GM23248 (cell line): ENCODE results near the gene GEMIN5. TPM values are rescaled to one million over a fixed set of nuclear protein-coding genes. Genes with fewer than 3 reads are reported as not detected.
A peak's percentile ranks its signal among the peaks of the same experiment; 100 is the strongest.
"Not testable (repeated sequence)": the region's sequence is repeated elsewhere in the genome, so short reads cannot be mapped to it uniquely, and the experiment has no call there.

Experiments
- DNase-seq: peaks from one replicate; pipeline ENCODE4 v3.0.0-alpha.2; 2015
- H2AFZ ChIP-seq: fragments of 200-600 bp; sonication (generic); 2 replicates; pipeline ENCODE4 v1.6.1; 2016; ENCODE audit warnings: antibody characterized with exemption
- H3F3A ChIP-seq: fragments of 200-600 bp; sonication (generic); 2 replicates; pipeline ENCODE4 v1.6.1; 2016; ENCODE audit warnings: mild to moderate bottlenecking, antibody characterized with exemption, mixed run types; ENCODE audit not compliant: insufficient read depth
- H3K27ac ChIP-seq: fragments of 200-600 bp; sonication (generic); 2 replicates; pipeline ENCODE4 v1.5.1; 2016; ENCODE audit warnings: mild to moderate bottlenecking
- H3K27me3 ChIP-seq: fragments of 200-600 bp; sonication (generic); replicated peaks from 2 replicates; pipeline ENCODE4 v1.6.1; 2016; ENCODE audit warnings: mild to moderate bottlenecking; ENCODE audit not compliant: insufficient read depth
- H3K36me3 ChIP-seq: fragments of 200-600 bp; sonication (generic); 2 replicates; pipeline ENCODE4 v1.6.1; 2016; ENCODE audit warnings: low read depth, mild to moderate bottlenecking
- H3K4me1 ChIP-seq: fragments of 200-600 bp; sonication (generic); 2 replicates; pipeline ENCODE4 v1.6.1; 2016; ENCODE audit warnings: mild to moderate bottlenecking; ENCODE audit not compliant: insufficient read depth
- H3K4me2 ChIP-seq: fragments of 200-600 bp; sonication (generic); one replicate; pipeline ENCODE4 v1.6.1; 2016; ENCODE audit warnings: mild to moderate bottlenecking; ENCODE audit not compliant: unreplicated experiment
- H3K4me3 ChIP-seq: fragments of 200-600 bp; sonication (generic); 2 replicates; pipeline ENCODE4 v1.5.1; 2016; ENCODE audit warnings: mild to moderate bottlenecking
- H3K79me2 ChIP-seq: fragments of 200-600 bp; sonication (generic); 2 replicates; pipeline ENCODE4 v1.6.1; 2016; ENCODE audit warnings: mild to moderate bottlenecking; ENCODE audit not compliant: insufficient read depth
- H3K9ac ChIP-seq: fragments of 200-600 bp; sonication (generic); 2 replicates; pipeline ENCODE4 v1.6.1; 2016; ENCODE audit warnings: mild to moderate bottlenecking
- H3K9me2 ChIP-seq: fragments of 200-600 bp; sonication (generic); 2 replicates; pipeline ENCODE4 v1.6.1; 2016; ENCODE audit warnings: mixed run types, mild to moderate bottlenecking, moderate library complexity; ENCODE audit not compliant: insufficient read depth
- H3K9me3 ChIP-seq: fragments of 200-600 bp; sonication (generic); one replicate; pipeline ENCODE4 v1.6.1; 2017; ENCODE audit warnings: low read depth
- H4K20me1 ChIP-seq: fragments of 200-600 bp; sonication (generic); 2 replicates; pipeline ENCODE4 v1.6.0; 2016; ENCODE audit not compliant: insufficient read depth
- EZH2 ChIP-seq: fragments of 200-600 bp; sonication (generic); IDR thresholded peaks from 2 replicates; pipeline ENCODE4 v1.6.1; 2018; ENCODE audit warnings: antibody characterized with exemption, mild to moderate bottlenecking; ENCODE audit not compliant: insufficient read depth, poor library complexity, severe bottlenecking
- EZH2phosphoT487 ChIP-seq: fragments of 200-600 bp; sonication (generic); IDR thresholded peaks from 2 replicates; pipeline ENCODE4 v1.6.1; 2018; ENCODE audit warnings: antibody characterized with exemption, moderate library complexity, mild to moderate bottlenecking, low read depth; ENCODE audit not compliant: insufficient read depth
- WGBS, 2 experiments: methylation state at CpG; one replicate each; pipeline ENCODE4 v1.1.6; 2015 to 2017; ENCODE audit warnings: low lambda C conversion rate in 2 of 2, low coverage in 1 of 2; ENCODE audit errors: missing lambda C conversion rate in 2 of 2; 5-methylcytosine and 5-hydroxymethylcytosine counted together
- in situ Hi-C: fragments of 300-500 bp; cut with MboI; formaldehyde crosslinking; loops from 2 replicates; pipeline ENCODE4 v1.15.0; 2020
- polyA plus RNA-seq: library from polyadenylated mRNA; unstranded; fragments of >200 nt; fragmentation: Nextera tagmentation; extraction: Ambion mirVana; gene quantifications from 2 replicates; pipeline ENCODE4 v1.2.1, GENCODE V29; 2016
- total RNA-seq: library from RNA; depleted of rRNA; stranded (reverse); fragments of >200 nt; shearing (Covaris generic); gene quantifications from 2 replicates; pipeline ENCODE4 v1.2.3, GENCODE V29; 2014

GEMIN5 gene
- total and polyA plus RNA-seq, 2 experiments from 2014 or later, result 9.1 to 13.8 TPM

GRCh38 chr5:154977409-154977808 is 39.4 kb upstream of the GEMIN5 start:
- Histone ChIP-seq H3K4me2 (no peak overlapping the region), H3K27me3 (no peaks in the 10 kb centered on the region), H3K4me3 (no peak overlapping the region), H3K9me3 (no peaks in the 10 kb centered on the region), H3K79me2 (no peaks in the 10 kb centered on the region), H3K27ac (no peak overlapping the region), H3K36me3 (no peaks in the 10 kb centered on the region), H2AFZ (no peak overlapping the region), H4K20me1 (no peaks in the 10 kb centered on the region), H3K9ac (no peak overlapping the region), H3F3A (no peaks in the 10 kb centered on the region), H3K4me1 (peaks cover 5% of the 10 kb centered on the region; the same call in 1 of the 2 replicates), H3K9me2 (no peaks in the 10 kb centered on the region)
- WGBS, 2 experiments, result 29 to 58% methylated on average over 1 of the region's 1 CpG
- peak; percentile 39 for DNase-seq
- in situ Hi-C loops, result no loop called here
- TF ChIP-seq EZH2, result no peak
- no peak for TF ChIP-seq EZH2phosphoT487

GRCh38 chr5:154976082-154976481 is 38.1 kb upstream of the GEMIN5 start:
- H3K27ac ChIP-seq, H3K27me3 ChIP-seq, in situ Hi-C loops, H3K4me2 ChIP-seq, H3K9me2 ChIP-seq, DNase-seq, H3K4me3 ChIP-seq, H3K9me3 ChIP-seq, H3F3A ChIP-seq, H2AFZ ChIP-seq, H3K9ac ChIP-seq, H3K79me2 ChIP-seq, H4K20me1 ChIP-seq, H3K36me3 ChIP-seq: not testable (repeated sequence)
- 97 to 98% methylated on average over 9 of the region's 9 CpGs for WGBS, 2 experiments
- peaks cover 11% of the 10 kb centered on the region for H3K4me1 ChIP-seq

- no peak for TF ChIP-seq EZH2
- TF ChIP-seq EZH2phosphoT487, result no peak
- Histone ChIP-seq H3K4me1 (peaks cover 15% of the 10 kb centered on the region), H3K9me2 (no peaks in the 10 kb centered on the region), H3K4me3 (no peak overlapping the region), H4K20me1 (no peaks in the 10 kb centered on the region), H3K79me2 (no peaks in the 10 kb centered on the region), H3K27me3 (no peaks in the 10 kb centered on the region), H3K9ac (no peak overlapping the region), H2AFZ (no peak overlapping the region), H3K9me3 (no peaks in the 10 kb centered on the region), H3F3A (no peaks in the 10 kb centered on the region), H3K4me2 (no peak overlapping the region), H3K27ac (no peak overlapping the region), H3K36me3 (peaks cover 7% of the 10 kb centered on the region; the same call in 1 of the 2 replicates)
- DNase-seq, result peak; percentile 64
- in situ Hi-C loops, result no loop called here
- 70 to 82% methylated on average over 2 of the region's 2 CpGs for WGBS, 2 experiments
Measured at GRCh38 chr5:154972476-154973080, 34.6 kb upstream of the GEMIN5 start.

GRCh38 chr5:154971501-154971900 is 33.5 kb upstream of the GEMIN5 start:
- in situ Hi-C loops, result no loop called here
- Histone ChIP-seq H3K27ac (no peak overlapping the region; the same call in 1 of the 2 replicates), H3K9ac (no peak overlapping the region), H3K9me2 (no peaks in the 10 kb centered on the region), H3K9me3 (no peaks in the 10 kb centered on the region), H3K27me3 (no peaks in the 10 kb centered on the region), H2AFZ (no peak overlapping the region), H3K4me1 (peaks cover 10% of the 10 kb centered on the region; the same call in 1 of the 2 replicates), H3K36me3 (peaks cover 7% of the 10 kb centered on the region; the same call in 1 of the 2 replicates), H3K79me2 (no peaks in the 10 kb centered on the region), H3F3A (no peaks in the 10 kb centered on the region), H4K20me1 (no peaks in the 10 kb centered on the region), H3K4me2 (no peak overlapping the region), H3K4me3 (no peak overlapping the region)
- WGBS, 2 experiments, result 51 to 75% methylated on average over 2 of the region's 2 CpGs
- TF ChIP-seq EZH2phosphoT487 (no peak), EZH2 (no peak)
- DNase-seq, result peak; percentile 62

GRCh38 chr5:154970759-154971158 is 32.7 kb upstream of the GEMIN5 start:
- no peak overlapping the region for H3K9ac ChIP-seq
- in situ Hi-C loops, result no loop called here
- no peaks in the 10 kb centered on the region for H3K27me3 ChIP-seq

More at GRCh38 chr5:154970759-154971158, 32.7 kb upstream of the GEMIN5 start:
- Histone ChIP-seq H3K27ac (no peak overlapping the region; the same call in 1 of the 2 replicates), H3K36me3 (peaks cover 7% of the 10 kb centered on the region; the same call in 1 of the 2 replicates), H3K9me2 (no peaks in the 10 kb centered on the region), H3K79me2 (no peaks in the 10 kb centered on the region), H4K20me1 (no peaks in the 10 kb centered on the region), H3K4me1 (peaks cover 10% of the 10 kb centered on the region; the same call in 1 of the 2 replicates), H3K4me2 (no peak overlapping the region), H2AFZ (no peak overlapping the region), H3K4me3 (no peak overlapping the region), H3K9me3 (no peaks in the 10 kb centered on the region), H3F3A (no peaks in the 10 kb centered on the region)
- no peak for TF ChIP-seq EZH2
- no peak for TF ChIP-seq EZH2phosphoT487
- DNase-seq, result peak; percentile 45
